K562 (cell line): Measurements from ENCODE around the gene ATP6V1G1. TPM values are rescaled to one million over a fixed set of nuclear protein-coding genes. Genes with fewer than 3 reads are reported as not detected.

ENCODE experiments used
- ATAC-seq: fragments of 200-7000 bp; cut with Tn5 transposase; 3 replicates; pipeline ENCODE4 v1.9.1; 2020; ENCODE audit warnings: moderate library complexity
- BruUV-seq: library from RNA; stranded (reverse); fragments of 400-500 nt; replicated peaks from 2 replicates; lab custom pipeline; 2021; lab: Mats Ljungman, UMichigan
- CTCF ChIA-PET: fragments of 300-600 bp; formaldehyde crosslinking; extraction: SDS; loops from one replicate; lab custom pipeline; 2021; ENCODE audit warnings: low intra/inter-chr PET ratio; lab: Yijun Ruan, JAX
- POLR2A ChIA-PET: fragments of 300-600, 350-650 bp; sonication (Branson Sonifier 250); formaldehyde crosslinking; extraction: SDS; loops from one replicate; lab custom pipeline; 2021; ENCODE audit warnings: antibody characterized with exemption, inconsistent platforms; lab: Yijun Ruan, JAX
- DNase-seq, 4 experiments: peaks; one replicate each; pipeline versions ENCODE4 v3.0.0 to v3.0.0-alpha.2; 2011 to 2018; ENCODE audit warnings: low spot score in 3 of 4, mixed read lengths in 3 of 4; ENCODE audit errors: extremely low read depth in 1 of 4
- FAIRE-seq: peaks from 2 replicates; lab custom pipeline; 2011; peaks lifted over from hg19 to GRCh38; lab: Jason Lieb, UNC
- H2AFZ ChIP-seq: 2 replicates; pipeline ENCODE4 v1.6.0; 2011; ENCODE audit warnings: low read depth, low read length, control low read depth, inconsistent platforms
- H3K27ac ChIP-seq: fragments of 200-600 bp; 3 replicates; pipeline ENCODE4 v1.8.0; 2011; ENCODE audit warnings: low read depth, mild to moderate bottlenecking, control low read depth, inconsistent platforms, low read length, moderate library complexity, mixed read lengths; ENCODE audit errors: extremely low read depth
- H3K27me3 ChIP-seq, 2 experiments: fragments of 300-600 bp in 1 of 2; 2 replicates in 1 of 2; 3 replicates in 1 of 2; pipeline versions ENCODE4 v1.6.0 to v1.8.0; 2011; ENCODE audit warnings: inconsistent platforms in 2 of 2, low read length in 2 of 2, mild to moderate bottlenecking in 1 of 2, mixed read lengths in 1 of 2, moderate library complexity in 1 of 2; ENCODE audit not compliant: control insufficient read depth in 2 of 2, insufficient read depth in 2 of 2
- H3K36me3 ChIP-seq: fragments of 300-600 bp; 3 replicates; pipeline ENCODE4 v1.8.0; 2011; ENCODE audit warnings: mild to moderate bottlenecking, low read length, inconsistent platforms; ENCODE audit not compliant: control insufficient read depth, insufficient read depth
- H3K4me1 ChIP-seq, 2 experiments: fragments of 200-600 bp in 1 of 2; replicated peaks in 1 of 2; 2 replicates in 1 of 2; 3 replicates in 1 of 2; pipeline versions ENCODE4 v1.5.1 to v1.8.0; 2011; ENCODE audit warnings: inconsistent platforms in 2 of 2, low read length in 2 of 2, mild to moderate bottlenecking in 1 of 2, mixed read lengths in 1 of 2, moderate library complexity in 1 of 2; ENCODE audit not compliant: control insufficient read depth in 2 of 2, insufficient read depth in 2 of 2
- H3K4me2 ChIP-seq: 2 replicates; pipeline ENCODE4 v1.6.1; 2011; ENCODE audit warnings: low read length, control low read depth, inconsistent platforms, mixed read lengths; ENCODE audit not compliant: insufficient read depth
- H3K4me3 ChIP-seq: fragments of 200-600 bp; sonication (generic), shearing (Covaris generic); 2 replicates; pipeline ENCODE4 v1.5.1; 2016; ENCODE audit warnings: control low read depth, inconsistent platforms
- H3K79me2 ChIP-seq: fragments of 200-600 bp; 3 replicates; pipeline ENCODE4 v1.8.0; 2011; ENCODE audit warnings: low read length, inconsistent platforms; ENCODE audit not compliant: control insufficient read depth, insufficient read depth
- H3K9ac ChIP-seq, 2 experiments: 2 replicates each; pipeline versions ENCODE4 v1.6.0 to v1.6.1; 2011; ENCODE audit warnings: low read depth in 2 of 2, low read length in 2 of 2, control low read depth in 1 of 2, inconsistent platforms in 1 of 2, mild to moderate bottlenecking in 1 of 2, mixed read lengths in 1 of 2; ENCODE audit not compliant: insufficient read depth in 1 of 2
- H3K9me1 ChIP-seq: one replicate; pipeline ENCODE4 v1.6.0; 2011; ENCODE audit warnings: inconsistent platforms, mild to moderate bottlenecking, low read length, moderate library complexity; ENCODE audit not compliant: control insufficient read depth, insufficient read depth
- H3K9me3 ChIP-seq: replicated peaks from 2 replicates; pipeline ENCODE4 v1.5.1; 2011; ENCODE audit warnings: low read depth, low read length, inconsistent platforms; ENCODE audit not compliant: control insufficient read depth, insufficient read depth
- H4K20me1 ChIP-seq: replicated peaks from 2 replicates; pipeline ENCODE4 v1.6.1; 2011; ENCODE audit warnings: low read length, inconsistent platforms, mixed read lengths; ENCODE audit not compliant: control insufficient read depth, insufficient read depth
- E2F5 ChIP-seq: sonication (generic); formaldehyde crosslinking; IDR thresholded peaks from 2 replicates; pipeline ENCODE4 v1.8.0; 2022; ENCODE audit warnings: mild to moderate bottlenecking, missing genetic modification reagents
- E2F6 ChIP-seq, 2 experiments: IDR thresholded peaks; 2 replicates each; pipeline ENCODE4 v1.6.1; 2011; ENCODE audit warnings: borderline replicate concordance in 1 of 2, control low read depth in 1 of 2, low read depth in 1 of 2, low read length in 1 of 2, mild to moderate bottlenecking in 1 of 2, mixed read lengths in 1 of 2, moderate library complexity in 1 of 2; ENCODE audit not compliant: insufficient read depth in 1 of 2, insufficient read length in 1 of 2, poor library complexity in 1 of 2, severe bottlenecking in 1 of 2; ENCODE audit errors: extremely low read depth in 1 of 2
- LEF1 ChIP-seq: fragments of 450-650 bp; IDR thresholded peaks from 2 replicates; pipeline ENCODE4 v1.6.1; 2016; ENCODE audit warnings: mild to moderate bottlenecking
- MLX ChIP-seq, 2 experiments: fragments of 450-650 bp in 1 of 2; sonication (generic) in 1 of 2; formaldehyde crosslinking; conservative IDR thresholded peaks; 2 replicates each; pipeline versions ENCODE4 v1.4.0 to v1.8.1; 2020 to 2022; ENCODE audit warnings: mild to moderate bottlenecking in 1 of 2, missing genetic modification reagents in 1 of 2
- MXD1 ChIP-seq: fragments of 250-450 bp; sonication (Bioruptor Pico); IDR thresholded peaks from 2 replicates; pipeline ENCODE4 v1.8.0; 2021; ENCODE audit warnings: borderline replicate concordance, mild to moderate bottlenecking, moderate library complexity; ENCODE audit not compliant: poor library complexity, severe bottlenecking
- RFX5 ChIP-seq: IDR thresholded peaks from 2 replicates; pipeline ENCODE4 v1.6.1; 2011; ENCODE audit warnings: low read depth, mild to moderate bottlenecking, improper control_type of control experiment, low read length
- WGBS: fragments of 100-300 bp; shearing (Covaris generic); methylation state at CpG from one replicate; pipeline ENCODE4 v1.1.6; 2016; ENCODE audit warnings: low coverage, mixed read lengths; ENCODE audit not compliant: insufficient coverage; ENCODE audit errors: missing lambda C conversion rate; 5-methylcytosine and 5-hydroxymethylcytosine counted together
- in situ Hi-C: fragments of 300-500 bp; cut with MboI; formaldehyde crosslinking; loops from 4 replicates; pipeline ENCODE4 v1.15.0; 2018; ENCODE audit warnings: inconsistent platforms, mixed read lengths
- intact Hi-C: fragments of 100-400 bp; cut with micrococcal nuclease; formaldehyde crosslinking; loops from 2 replicates; pipeline ENCODE4 v1.14.2; 2022
- polyA plus RNA-seq, 8 experiments: library from polyadenylated mRNA; depleted of rRNA in 4 of 8; stranded (reverse) in 5 of 8; unstranded in 3 of 8; fragments of >200 nt; fragmentation: Nextera tagmentation in 2 of 8; fragmentation: Illumina TruSeq in 1 of 8; extraction: Ambion mirVana in 2 of 8; extraction: Trizol in 1 of 8; gene quantifications; 2 replicates each; pipeline versions ENCODE4 v1.2.1 to v1.2.3, GENCODE V29; 2011 to 2014; ENCODE audit warnings: inconsistent platforms in 1 of 8, missing spikeins in 1 of 8
- total RNA-seq, 7 experiments: library from RNA; depleted of rRNA in 6 of 7; stranded (reverse); fragments of >200 nt in 6 of 7; fragmentation: Illumina TruSeq in 2 of 7; extraction: Trizol in 2 of 7; gene quantifications; 2 replicates each; pipeline versions ENCODE4 v1.2.1 to v1.2.3, GENCODE V29; 2011 to 2021; ENCODE audit warnings: low replicate concordance in 1 of 7

ATP6V1G1 gene
- total and polyA plus RNA-seq, 9 of the 15 experiments (the other 6 are each of a cell fraction or from before 2014, with no cell fraction given), result 88.4 to 492 (median 193) TPM

GRCh38 chr9:114590328-114590727 lies 2.8 kb downstream of the ATP6V1G1 start:
- H2AFZ ChIP-seq, result no peak overlapping the region
- H3K4me1 ChIP-seq, result peaks cover 3 to 11% of the 10 kb centered on the region in 2 experiments; a peak in 4 of 5 replicates
- no peak for ATAC-seq
- in situ Hi-C loops (no loop called here), intact Hi-C loops (no loop called here)
- peaks cover 7% of the 10 kb centered on the region for H4K20me1 ChIP-seq
- H3K79me2 ChIP-seq, result peaks cover 67% of the 10 kb centered on the region
- H3K9me3 ChIP-seq, result no peaks in the 10 kb centered on the region
- peaks cover 4% of the 10 kb centered on the region for H3K9me1 ChIP-seq
- H3K27ac ChIP-seq, result no peak overlapping the region
- 93% methylated on average over 6 of the region's 6 CpGs for WGBS
- TF ChIP-seq E2F6 (IDR thresholded peaks at IDR 0.05; ENCODE audit: borderline replicate concordance in 1 of 2, extremely low read depth in 1 of 2, insufficient read depth in 1 of 2, insufficient read length in 1 of 2, low read depth in 1 of 2, low read length in 1 of 2, poor library complexity in 1 of 2, severe bottlenecking in 1 of 2) (no peak), MXD1 (CRISPR knock-in tag) (no peak), RFX5 (no peak), E2F5 (CRISPR knock-in tag) (no peak), LEF1 (no peak), MLX (CRISPR knock-in tag; conservative IDR thresholded peaks at IDR 0.05) (no peak)
- no peak overlapping the region for H3K9ac ChIP-seq
- no peak for FAIRE-seq
- peaks cover 52% of the 10 kb centered on the region for H3K36me3 ChIP-seq
- ChIA-PET POLR2A (interaction anchor here (0.7 to 1.5 kb wide), 2 partner anchors 10 to 193 kb away, joined by 3 to 5 read pairs; no protein-coding TSS in a partner anchor), CTCF (interaction anchor here (0.7 kb wide), 1 partner anchor 64 kb away, joined by 4 read pairs; no protein-coding TSS in a partner anchor)
- no peak overlapping the region for H3K4me3 ChIP-seq
- H3K4me2 ChIP-seq, result no peak overlapping the region
- H3K27me3 ChIP-seq, result no peaks in the 10 kb centered on the region
- no TSS peak for BruUV-seq
- no peak for DNase-seq
